ENCODE measurements around the gene BTBD17.

DNA sequence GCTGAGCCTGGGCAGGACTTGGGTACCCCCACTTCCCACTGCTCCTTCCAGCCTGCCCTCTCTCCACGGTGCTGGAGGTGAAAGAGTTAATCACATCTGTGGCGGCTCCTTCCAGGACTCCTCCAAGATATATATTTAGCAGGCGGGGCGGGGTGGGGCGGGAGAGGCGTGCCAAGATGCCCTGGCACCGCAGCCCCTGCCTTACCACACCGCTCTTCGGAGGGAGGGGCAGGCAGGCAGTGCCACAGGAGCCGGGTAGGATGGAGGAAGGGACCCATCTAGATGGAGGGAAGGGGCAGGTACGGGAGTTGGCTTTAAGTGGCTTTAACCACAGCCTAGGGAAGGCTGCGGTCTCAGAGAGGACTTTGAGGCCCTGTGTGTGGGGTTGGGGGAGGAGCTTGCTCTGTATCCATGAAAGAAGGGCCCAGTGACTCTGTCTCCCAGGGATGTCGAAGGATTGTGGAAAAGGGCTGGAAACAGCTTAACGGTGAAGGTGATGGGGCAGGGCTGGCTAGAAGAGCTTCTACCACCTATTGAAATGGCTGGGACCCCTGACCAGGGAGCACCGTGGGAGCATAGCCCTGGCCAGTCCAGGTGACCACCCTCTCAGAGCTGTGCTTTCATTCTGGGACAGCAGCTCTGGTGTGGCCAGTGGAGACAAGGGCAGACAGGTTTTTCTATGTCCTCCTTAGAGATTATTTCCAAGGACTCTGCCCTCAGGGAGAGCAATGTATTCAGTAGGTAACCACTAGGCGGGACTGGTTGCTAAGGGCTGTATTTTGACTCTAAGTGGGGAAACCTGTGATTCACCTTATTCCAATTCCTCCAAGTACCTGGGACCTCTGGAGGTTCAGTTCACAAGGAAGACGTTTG is 18.7 kb upstream of the BTBD17 start:
- TF ChIP-seq E2F4 (IDR thresholded peaks at IDR 0.05; ENCODE audit: low read depth, low read length) (no peak), SIX5 (IDR thresholded peaks at IDR 0.05; ENCODE audit: low read depth, low read length, severe bottlenecking) (no peak), ATF3 (IDR thresholded peaks at IDR 0.05; ENCODE audit: borderline replicate concordance, extremely low read depth, low read depth, low read length) (no peak), MAX (IDR thresholded peaks at IDR 0.05; ENCODE audit: low read depth, low read length) (no peak), POLR2A (IDR thresholded peaks at IDR 0.05; ENCODE audit: low read depth, low read length) (no peak), HDAC6 (IDR thresholded peaks at IDR 0.05; ENCODE audit: unreplicated experiment) (no peak), SP1 (IDR thresholded peaks at IDR 0.05; ENCODE audit: low read depth, low read length) (no peak)

Data from GM12878 (cell line).